ENCODE results near the gene ODAPH.
A peak's percentile ranks its signal among the peaks of the same experiment; 100 is the strongest.
"Not testable (repeated sequence)": the region's sequence is repeated elsewhere in the genome, so short reads cannot be mapped to it uniquely, and the experiment has no call there.

ODAPH gene, protein sequence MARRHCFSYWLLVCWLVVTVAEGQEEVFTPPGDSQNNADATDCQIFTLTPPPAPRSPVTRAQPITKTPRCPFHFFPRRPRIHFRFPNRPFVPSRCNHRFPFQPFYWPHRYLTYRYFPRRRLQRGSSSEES

DNA sequence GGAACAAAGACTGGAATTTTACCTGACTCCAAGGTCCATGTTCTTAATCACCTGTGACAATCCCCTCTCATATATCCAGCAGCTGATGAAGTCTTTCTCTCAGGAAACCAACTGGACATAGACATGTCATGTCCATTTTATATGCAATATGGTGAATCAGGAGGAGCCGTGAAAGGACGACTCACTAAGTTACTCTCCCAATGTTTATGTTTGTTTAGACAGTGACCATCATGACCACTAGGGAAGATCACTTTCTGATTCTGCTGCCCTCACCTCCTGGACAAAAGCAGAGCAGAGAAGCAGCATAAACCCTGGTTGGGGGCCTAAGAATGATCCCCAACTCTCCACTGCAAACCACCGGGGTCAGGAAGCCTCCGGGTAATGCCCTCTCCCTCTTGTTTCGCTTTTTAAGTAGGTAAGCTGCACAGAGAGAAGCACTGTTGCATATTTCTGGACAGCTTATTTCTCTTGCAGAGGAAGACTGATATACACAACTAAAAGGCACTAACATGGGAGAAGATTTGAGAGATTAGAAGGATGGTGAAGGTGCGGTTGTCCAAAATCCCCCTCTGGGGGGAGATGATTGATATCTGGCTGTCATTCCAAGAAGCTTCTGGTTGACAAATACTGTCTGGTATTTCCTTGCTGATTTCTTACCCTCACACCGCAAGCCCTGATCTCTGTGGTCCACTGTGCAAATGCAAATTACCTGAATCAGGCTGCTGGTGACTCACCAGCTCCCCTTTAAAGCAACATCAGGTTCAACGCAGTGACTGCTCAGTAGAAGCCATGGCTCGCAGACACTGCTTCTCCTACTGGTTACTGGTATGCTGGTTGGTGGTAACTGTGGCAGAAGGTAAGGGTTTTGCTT, at the start of gene ODAPH:
ODAPH (plus strand) TSS at position 773 of the 871 bp plus-strand sequence; CDS start at position 790, 17 bp downstream.
- DNase-seq (ENCODE audit: low read depth in 2 of 2) = peak in 1 of 2 donors; percentile 3

- DNase-seq (ENCODE audit: low read depth in 2 of 2) = not testable (repeated sequence)
Observed at GRCh38 chr4:75509592-75509991, 46.3 kb upstream of the ODAPH start.

GRCh38 chr4:75511841-75512240, 44.0 kb upstream of the ODAPH start:
- DNase-seq (ENCODE audit: low read depth in 2 of 2) = no peak

GRCh38 chr4:75512386-75513211, 43.3 kb upstream of the ODAPH start:
- no peak for DNase-seq (ENCODE audit: low read depth in 2 of 2)

GRCh38 chr4:75513526-75514130, 42.2 kb upstream of the ODAPH start:
- DNase-seq (ENCODE audit: low read depth in 2 of 2) = no peak

DNA sequence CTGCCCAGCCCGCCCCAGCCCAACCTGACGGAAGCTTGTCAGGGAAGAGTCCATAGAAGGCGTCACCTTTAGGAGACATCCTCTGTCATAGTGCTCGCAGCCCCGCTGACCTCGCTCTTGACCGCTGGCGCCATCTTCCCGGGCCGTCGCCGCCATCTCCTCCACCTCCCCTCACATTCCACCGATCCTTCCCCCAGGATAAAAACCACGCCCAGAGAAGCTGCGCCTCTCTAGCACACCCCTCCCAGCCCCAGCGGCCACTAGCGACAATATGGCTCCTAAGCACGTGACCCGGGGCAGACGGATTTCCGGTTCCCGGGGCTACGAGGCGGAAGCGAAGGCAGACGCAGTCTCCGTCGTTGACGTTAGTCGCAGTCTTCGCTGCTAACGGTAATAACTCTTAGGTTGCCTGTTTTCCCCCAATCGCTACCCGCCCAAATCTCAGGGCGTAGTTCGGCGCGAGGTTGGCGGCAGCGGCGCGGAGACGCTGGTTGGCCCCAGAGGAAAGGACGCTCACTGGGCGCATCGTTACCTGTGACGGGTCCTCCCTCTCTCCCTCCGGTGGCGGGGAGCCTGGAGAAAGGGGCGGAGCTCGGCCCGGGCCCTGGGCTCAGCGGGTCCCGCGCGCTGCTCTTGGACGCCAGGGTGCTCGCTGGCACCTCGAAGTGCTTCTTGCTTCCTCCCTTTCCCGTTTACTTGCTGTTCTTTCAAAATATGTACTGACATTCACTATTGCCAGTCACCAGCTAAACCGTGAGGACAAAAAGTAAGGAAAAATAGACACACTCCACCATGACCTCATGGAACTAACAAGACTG, 41.5 kb upstream of the ODAPH start, which contains the start of the genes RCHY1 and THAP6:
RCHY1 (minus strand) TSS at position 273 of the 818 bp plus-strand sequence; CDS start at position 156, 117 bp downstream.
THAP6 (plus strand) TSS at position 343 of the 818 bp plus-strand sequence. CDS start 980 bp downstream, outside the sequence.
- DNase-seq (ENCODE audit: low read depth in 2 of 2) = peak; percentile 86 to 91

GRCh38 chr4:75514949-75515612, 40.8 kb upstream of the ODAPH start:
- no peak for DNase-seq (ENCODE audit: low read depth in 2 of 2)

GRCh38 chr4:75516144-75516543, 39.7 kb upstream of the ODAPH start:
- no peak for DNase-seq (ENCODE audit: low read depth in 2 of 2)

- not testable (repeated sequence) for DNase-seq (ENCODE audit: low read depth in 2 of 2)
Observed at GRCh38 chr4:75519452-75519851, 36.4 kb upstream of the ODAPH start.

- no peak for DNase-seq (ENCODE audit: low read depth in 2 of 2)
Observed at GRCh38 chr4:75525086-75525485, 30.8 kb upstream of the ODAPH start.

DNA sequence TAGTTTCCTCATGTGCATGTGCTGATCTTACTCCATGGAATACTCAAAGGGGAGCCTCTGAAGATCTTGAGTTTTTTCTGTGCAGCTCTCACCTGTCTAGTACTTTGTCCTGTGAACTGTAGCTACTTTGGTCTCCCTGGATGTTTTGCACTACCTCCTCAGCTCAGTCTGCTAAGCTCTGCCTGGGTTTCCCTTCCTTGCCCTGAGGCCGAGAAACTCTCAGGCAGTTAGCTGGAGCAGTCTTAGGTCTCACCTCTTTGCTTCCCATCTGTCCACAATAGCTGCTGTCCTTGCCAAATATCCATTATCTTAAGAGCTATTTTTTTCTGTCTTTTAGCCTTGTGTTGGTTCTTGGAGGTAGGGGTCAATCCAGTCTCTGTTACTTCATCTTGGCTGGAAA, 30.0 kb upstream of the ODAPH start:
- DNase-seq (ENCODE audit: low read depth in 2 of 2) = no peak

- DNase-seq (ENCODE audit: low read depth in 2 of 2) = no peak
Observed at GRCh38 chr4:75527482-75527881, 28.4 kb upstream of the ODAPH start.

- no peak for DNase-seq (ENCODE audit: low read depth in 2 of 2)
Observed at GRCh38 chr4:75530556-75531322, 25.1 kb upstream of the ODAPH start.

DNA sequence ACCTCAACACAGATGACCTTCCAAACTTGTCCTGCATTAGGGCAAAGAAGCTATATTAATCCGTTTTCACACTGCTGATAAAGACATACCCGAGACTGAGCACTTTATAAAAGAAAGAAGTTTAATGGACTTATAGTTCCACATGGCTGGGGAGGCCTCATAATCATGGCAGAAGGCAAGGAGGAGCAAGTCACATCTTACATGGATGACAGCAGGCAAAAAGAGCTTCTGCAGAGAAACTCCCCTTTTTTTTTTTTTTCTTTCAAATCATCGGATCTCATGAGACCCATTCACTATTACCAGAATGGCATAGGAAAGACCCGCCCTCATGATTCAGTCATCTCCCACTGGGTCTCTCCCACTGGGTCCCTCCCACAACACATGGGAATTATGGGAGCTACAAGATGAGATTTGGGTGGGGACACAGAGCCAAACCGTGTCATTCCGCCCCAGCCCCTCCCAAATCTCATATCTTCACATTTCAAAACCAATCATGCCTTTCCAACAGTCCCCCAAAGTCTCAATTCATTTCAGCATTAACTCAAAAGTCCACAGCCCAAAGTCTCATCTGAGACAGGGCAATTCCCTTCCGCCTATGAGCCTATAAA, 24.2 kb upstream of the ODAPH start:
- DNase-seq (ENCODE audit: low read depth in 2 of 2) = not testable (repeated sequence)

GRCh38 chr4:75533339-75533887, 22.5 kb upstream of the ODAPH start:
- DNase-seq (ENCODE audit: low read depth in 2 of 2) = not testable (repeated sequence)

DNA sequence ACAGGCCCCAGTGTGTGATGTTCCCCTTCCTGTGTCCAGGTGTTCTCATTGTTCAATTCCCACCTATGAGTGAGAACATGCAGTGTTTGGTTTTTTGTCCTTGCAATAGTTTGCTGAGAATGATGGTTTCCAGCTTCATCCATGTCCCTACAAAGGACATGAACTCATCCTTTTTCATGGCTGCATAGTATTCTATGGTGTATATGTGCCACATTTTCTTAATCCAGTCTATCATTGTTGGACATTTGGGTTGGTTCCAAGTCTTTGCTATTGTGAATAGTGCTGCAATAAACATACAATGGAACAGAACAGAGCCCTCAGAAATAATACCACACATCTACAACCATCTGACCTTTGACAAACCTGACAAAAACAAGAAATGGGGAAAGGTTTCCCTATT, 21.9 kb upstream of the ODAPH start:
- DNase-seq (ENCODE audit: low read depth in 2 of 2) = not testable (repeated sequence)

GRCh38 chr4:75537308-75537707, 18.6 kb upstream of the ODAPH start:
- not testable (repeated sequence) for DNase-seq (ENCODE audit: low read depth in 2 of 2)

DNA sequence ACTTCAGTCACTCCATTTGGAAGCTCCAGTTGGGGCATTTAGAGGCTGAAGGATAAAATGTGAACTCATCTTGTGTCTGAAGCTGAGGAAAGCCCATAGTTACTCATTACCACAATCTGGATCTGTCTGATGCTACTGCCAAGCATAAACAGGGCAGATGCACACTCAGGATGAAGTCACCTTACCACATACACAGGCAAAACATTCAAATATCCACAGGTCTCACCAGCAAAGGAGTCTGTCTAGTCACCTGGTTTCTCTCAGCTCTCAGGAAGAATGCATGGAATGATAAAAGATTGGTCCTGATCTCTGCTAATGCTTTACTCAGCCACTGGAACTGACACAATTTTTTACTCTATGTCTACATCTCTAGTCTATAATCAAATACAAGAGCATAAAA, 13.0 kb upstream of the ODAPH start:
- DNase-seq (ENCODE audit: low read depth in 2 of 2) = no peak

DNA sequence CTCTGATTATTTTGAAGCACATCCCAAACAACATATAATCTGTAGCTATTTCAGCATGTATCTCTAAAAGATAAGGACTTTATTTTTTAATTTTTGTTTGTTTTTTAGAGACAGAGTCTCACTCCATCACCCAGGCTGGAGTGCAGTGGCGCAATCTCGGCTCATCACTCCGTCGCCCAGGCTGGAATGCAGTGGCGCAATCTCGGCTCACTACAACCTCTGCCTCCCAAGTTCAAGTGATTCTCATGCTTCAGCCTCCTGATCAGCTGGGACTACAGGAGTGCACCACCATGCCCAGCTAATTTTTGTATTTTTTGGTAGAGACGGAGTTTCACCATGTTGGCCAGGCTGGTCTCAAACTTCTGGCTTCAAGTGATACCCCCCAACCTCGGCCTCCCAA, 11.6 kb upstream of the ODAPH start:
- not testable (repeated sequence) for DNase-seq (ENCODE audit: low read depth in 2 of 2)
